SK-N-SH (cell line): ENCODE results near the gene LATS2. TPM values are rescaled to one million over a fixed set of nuclear protein-coding genes. Genes with fewer than 3 reads are reported as not detected.

ENCODE experiments used
- CTCF ChIA-PET: fragments of 300-600, 350-600 bp; formaldehyde crosslinking; extraction: SDS; loops from one replicate; lab custom pipeline; 2021; lab: Yijun Ruan, JAX
- POLR2A ChIA-PET: fragments of 350-600 bp; sonication (Branson Sonifier 250); formaldehyde crosslinking; extraction: SDS; loops from one replicate; lab custom pipeline; 2020; ENCODE audit warnings: antibody characterized with exemption, inconsistent platforms; lab: Yijun Ruan, JAX
- DNase-seq: peaks from one replicate; pipeline ENCODE4 v3.0.0; 2012
- H2AFZ ChIP-seq: fragments of 200-600 bp; sonication (generic); 2 replicates; pipeline ENCODE4 v1.8.1; 2016; ENCODE audit warnings: antibody characterized with exemption, mild to moderate bottlenecking, low read depth
- H3F3A ChIP-seq: fragments of 200-600 bp; sonication (generic); replicated peaks from 2 replicates; pipeline ENCODE3; 2016; ENCODE audit warnings: antibody characterized with exemption, mild to moderate bottlenecking; ENCODE audit not compliant: insufficient read depth
- H3K27ac ChIP-seq, 2 experiments: fragments of 200-500 bp in 1 of 2; fragments of 200-600 bp in 1 of 2; sonication (Bioruptor generic) in 1 of 2; sonication (generic), shearing (Covaris generic) in 1 of 2; 2 replicates each; pipeline versions ENCODE4 v1.5.1 to v1.6.1; 2014 to 2016; ENCODE audit warnings: low read depth in 2 of 2, inconsistent platforms in 1 of 2, low read length in 1 of 2, mild to moderate bottlenecking in 1 of 2, mixed read lengths in 1 of 2
- H3K27me3 ChIP-seq: fragments of 200-600 bp; sonication (generic), shearing (Covaris generic); 2 replicates; pipeline ENCODE4 v1.6.1; 2016; ENCODE audit warnings: mixed run types; ENCODE audit not compliant: insufficient read depth
- H3K36me3 ChIP-seq, 2 experiments: fragments of 200-500 bp in 1 of 2; fragments of 200-600 bp in 1 of 2; sonication (Bioruptor generic) in 1 of 2; sonication (generic) in 1 of 2; replicated peaks in 1 of 2; 2 replicates each; pipeline versions ENCODE3 to v1.5.1; 2014 to 2016; ENCODE audit warnings: low read length in 1 of 2, mild to moderate bottlenecking in 1 of 2; ENCODE audit not compliant: insufficient read depth in 2 of 2, control insufficient read depth in 1 of 2
- H3K4me1 ChIP-seq, 2 experiments: fragments of 200-500 bp in 1 of 2; fragments of 200-600 bp in 1 of 2; sonication (Bioruptor generic) in 1 of 2; sonication (generic), shearing (Covaris generic) in 1 of 2; 2 replicates each; pipeline versions ENCODE4 v1.5.1 to v1.6.1; 2014 to 2016; ENCODE audit warnings: low read depth in 1 of 2, low read length in 1 of 2, mixed run types in 1 of 2; ENCODE audit not compliant: insufficient read depth in 2 of 2, control insufficient read depth in 1 of 2
- H3K4me2 ChIP-seq: fragments of 200-600 bp; sonication (generic), shearing (Covaris generic); 2 replicates; pipeline ENCODE4 v1.6.1; 2017; ENCODE audit warnings: mixed run types
- H3K4me3 ChIP-seq, 2 experiments: fragments of 200-500 bp in 1 of 2; fragments of 200-600 bp in 1 of 2; sonication (Bioruptor generic) in 1 of 2; sonication (generic), shearing (Covaris generic) in 1 of 2; 2 replicates each; pipeline versions ENCODE4 v1.5.1 to v1.8.1; 2014 to 2016; ENCODE audit warnings: low read depth in 2 of 2, inconsistent platforms in 1 of 2, low read length in 1 of 2, mild to moderate bottlenecking in 1 of 2, mixed read lengths in 1 of 2, moderate library complexity in 1 of 2
- H3K79me2 ChIP-seq: fragments of 200-600 bp; sonication (generic); 2 replicates; pipeline ENCODE4 v1.8.1; 2017; ENCODE audit warnings: mild to moderate bottlenecking; ENCODE audit not compliant: insufficient read depth
- H3K9ac ChIP-seq: fragments of 200-600 bp; sonication (generic); 2 replicates; pipeline ENCODE4 v1.6.1; 2017; ENCODE audit warnings: mixed run types
- H3K9me2 ChIP-seq: fragments of 200-600 bp; sonication (generic); 2 replicates; pipeline ENCODE4 v1.6.1; 2017; ENCODE audit warnings: mixed run types
- H3K9me3 ChIP-seq: fragments of 200-600 bp; sonication (generic); 2 replicates; pipeline ENCODE4 v1.6.1; 2017; ENCODE audit warnings: mixed run types, mild to moderate bottlenecking, moderate library complexity
- H4K20me1 ChIP-seq: fragments of 200-600 bp; sonication (generic); 2 replicates; pipeline ENCODE4 v1.6.1; 2017; ENCODE audit warnings: mild to moderate bottlenecking, mixed run types; ENCODE audit not compliant: insufficient read depth
- EP300 ChIP-seq, 2 experiments: IDR thresholded peaks; 2 replicates each; pipeline versions ENCODE4 v1.4.0 to v1.6.1; 2012; ENCODE audit warnings: borderline replicate concordance in 1 of 2, low read depth in 1 of 2, low read length in 1 of 2
- FOSL2 ChIP-seq: IDR thresholded peaks from 2 replicates; pipeline ENCODE4 v1.4.0; 2012; ENCODE audit warnings: low read depth, mild to moderate bottlenecking, moderate library complexity, borderline replicate concordance
- GATA2 ChIP-seq: sonication (generic); formaldehyde crosslinking; IDR thresholded peaks from 2 replicates; pipeline ENCODE4 v1.5.0; 2020; ENCODE audit warnings: mild to moderate bottlenecking, missing genetic modification reagents
- MAX ChIP-seq: IDR thresholded peaks from 2 replicates; pipeline ENCODE4 v1.4.0; 2012; ENCODE audit warnings: low read depth
- MXI1 ChIP-seq: IDR thresholded peaks from 2 replicates; pipeline ENCODE4 v1.6.1; 2012; ENCODE audit warnings: mild to moderate bottlenecking, low read depth, low read length, improper control_type of control experiment
- NFIC ChIP-seq: IDR thresholded peaks from 2 replicates; pipeline ENCODE4 v1.4.0; 2012; ENCODE audit warnings: borderline replicate concordance
- PBX3 ChIP-seq: IDR thresholded peaks from 2 replicates; pipeline ENCODE4; 2012
- TEAD4 ChIP-seq: IDR thresholded peaks from 2 replicates; pipeline ENCODE4 v1.4.0; 2012; ENCODE audit warnings: mild to moderate bottlenecking, borderline replicate concordance; ENCODE audit not compliant: insufficient read depth
- YY1 ChIP-seq: IDR thresholded peaks from 2 replicates; pipeline ENCODE4 v1.4.0; 2012; ENCODE audit warnings: low read depth, mild to moderate bottlenecking
- ZBTB33 ChIP-seq: IDR thresholded peaks from 2 replicates; pipeline ENCODE4 v1.4.0; 2012; ENCODE audit warnings: low read depth, borderline replicate concordance
- WGBS: methylation state at CpG from one replicate; pipeline ENCODE4 v1.1.6; 2017; ENCODE audit warnings: low lambda C conversion rate; 5-methylcytosine and 5-hydroxymethylcytosine counted together
- polyA plus RNA-seq, 3 experiments: library from polyadenylated mRNA; depleted of rRNA; stranded (reverse); fragments of >200 nt; gene quantifications; 2 replicates each; pipeline ENCODE4 v1.2.3, GENCODE V29; 2012
- TF ChIP-seq, protein P1 (sequence below): fragments of 200-600 bp; sonication (generic); IDR thresholded peaks from 2 replicates; pipeline ENCODE4 v1.6.1; 2017; ENCODE audit warnings: antibody characterized with exemption, mild to moderate bottlenecking, moderate library complexity

Gene LATS2
- polyA plus RNA-seq, 1 of the 3 experiments (the other 2 are of a cell fraction) = 19.6 TPM

DNA sequence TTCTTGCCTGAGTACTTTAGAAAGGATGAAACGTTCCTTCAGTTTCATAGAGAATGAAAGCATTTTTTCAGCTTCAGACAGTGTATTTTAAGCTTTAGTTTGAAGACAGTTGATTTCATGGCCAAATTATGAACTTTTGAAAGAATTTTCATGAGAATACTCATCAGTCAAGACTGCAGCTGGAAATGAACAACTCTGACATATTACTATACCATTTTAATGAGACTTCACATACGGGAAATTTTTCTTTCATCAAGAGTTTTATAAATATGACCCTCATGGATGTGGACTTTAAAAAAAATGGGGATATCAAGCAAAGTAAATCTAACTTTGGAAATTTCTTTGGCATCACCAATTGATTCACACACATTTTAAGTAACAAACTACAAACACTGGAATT, 6.4 kb downstream of the LATS2 start:
- H3F3A ChIP-seq = peaks cover 26% of the 10 kb centered on the region
- WGBS = 6% methylated on average over 2 of the region's 2 CpGs
- peaks cover 100% of the 10 kb centered on the region for H4K20me1 ChIP-seq
- H3K4me2 ChIP-seq = peak overlapping the region; percentile 43
- POLR2A ChIA-PET = no interaction called here
- peaks cover 0 to 24% of the 10 kb centered on the region in 2 experiments; a peak in 2 of 4 replicates for H3K4me1 ChIP-seq
- H3K27me3 ChIP-seq = no peaks in the 10 kb centered on the region
- peak overlapping the region; percentile 31; the same call in 1 of the 2 replicates for H3K9ac ChIP-seq
- DNase-seq = no peak
- CTCF ChIA-PET = no interaction called here
- H3K9me2 ChIP-seq = no peaks in the 10 kb centered on the region
- peaks cover 100% of the 10 kb centered on the region for H3K79me2 ChIP-seq
- H2AFZ ChIP-seq = no peak overlapping the region
- H3K27ac ChIP-seq = peak overlapping the region in 1 of 2 experiments; percentile 74; a peak in 2 of 4 replicates
- TF ChIP-seq PBX3 = peak; percentile 34; the same call in 1 of the 2 replicates
- TF ChIP-seq GATA2 = no peak
- no peak for TF ChIP-seq MXI1
- peak; percentile 15; the same call in 1 of the 2 replicates for TF ChIP-seq FOSL2
- TF ChIP-seq TEAD4 = 0 out of 2 replicates have a peak, but pooled peaks have one; percentile 18
- TF ChIP-seq, all 33 proteins: peak for 3
- Histone ChIP-seq H3K36me3 (peaks cover 0 to 10% of the 10 kb centered on the region in 2 experiments), H3K9me3 (no peaks in the 10 kb centered on the region), H3K4me3 (peak overlapping the region in 1 of 2 experiments; percentile 23; a peak in 3 of 4 replicates)

DNA sequence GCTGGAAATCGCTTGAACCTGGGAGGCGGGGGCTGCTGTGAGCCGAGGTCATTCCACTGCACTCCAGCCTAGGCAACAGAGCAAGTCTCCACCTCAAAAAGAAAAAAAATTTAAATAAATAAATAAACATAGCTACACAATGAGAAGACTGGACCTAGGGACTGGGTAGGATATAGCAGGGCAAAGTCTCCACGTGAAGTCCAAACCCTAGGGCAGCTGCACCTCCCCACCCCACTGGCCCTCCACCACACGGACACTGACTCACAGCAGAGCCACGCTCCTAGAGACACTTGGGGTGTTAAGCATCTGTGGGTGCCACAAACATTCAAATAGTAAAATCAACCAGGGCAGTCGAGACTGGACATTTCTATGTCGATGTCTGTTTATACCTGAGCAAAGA, 7.1 kb downstream of the LATS2 start:
- no peak for DNase-seq
- CTCF ChIA-PET = no interaction called here
- POLR2A ChIA-PET = no interaction called here
- Histone ChIP-seq H3K4me2 (peak overlapping the region; percentile 43), H4K20me1 (peaks cover 100% of the 10 kb centered on the region), H2AFZ (no peak overlapping the region), H3K4me3 (peak overlapping the region in 1 of 2 experiments; percentile 23; a peak in 2 of 4 replicates), H3K27me3 (no peaks in the 10 kb centered on the region), H3K79me2 (peaks cover 100% of the 10 kb centered on the region), H3K9me3 (no peaks in the 10 kb centered on the region), H3K9ac (peak overlapping the region; percentile 31; the same call in 1 of the 2 replicates), H3K27ac (peak overlapping the region in 1 of 2 experiments; percentile 74; a peak in 2 of 4 replicates), H3K4me1 (peaks cover 0 to 24% of the 10 kb centered on the region in 2 experiments; a peak in 2 of 4 replicates), H3K36me3 (peaks cover 0 to 10% of the 10 kb centered on the region in 2 experiments), H3K9me2 (no peaks in the 10 kb centered on the region), H3F3A (peaks cover 26% of the 10 kb centered on the region)
- 35% methylated on average over 7 of the region's 8 CpGs for WGBS
- TF ChIP-seq YY1 (no peak), ZBTB33 (no peak), EP300 (IDR thresholded peaks at IDR 0.05; ENCODE audit: borderline replicate concordance in 1 of 2, low read depth in 1 of 2, low read length in 1 of 2) (no peak), NFIC (no peak), MAX (no peak), GATA2 (no peak)
- TF ChIP-seq, protein P1, sequence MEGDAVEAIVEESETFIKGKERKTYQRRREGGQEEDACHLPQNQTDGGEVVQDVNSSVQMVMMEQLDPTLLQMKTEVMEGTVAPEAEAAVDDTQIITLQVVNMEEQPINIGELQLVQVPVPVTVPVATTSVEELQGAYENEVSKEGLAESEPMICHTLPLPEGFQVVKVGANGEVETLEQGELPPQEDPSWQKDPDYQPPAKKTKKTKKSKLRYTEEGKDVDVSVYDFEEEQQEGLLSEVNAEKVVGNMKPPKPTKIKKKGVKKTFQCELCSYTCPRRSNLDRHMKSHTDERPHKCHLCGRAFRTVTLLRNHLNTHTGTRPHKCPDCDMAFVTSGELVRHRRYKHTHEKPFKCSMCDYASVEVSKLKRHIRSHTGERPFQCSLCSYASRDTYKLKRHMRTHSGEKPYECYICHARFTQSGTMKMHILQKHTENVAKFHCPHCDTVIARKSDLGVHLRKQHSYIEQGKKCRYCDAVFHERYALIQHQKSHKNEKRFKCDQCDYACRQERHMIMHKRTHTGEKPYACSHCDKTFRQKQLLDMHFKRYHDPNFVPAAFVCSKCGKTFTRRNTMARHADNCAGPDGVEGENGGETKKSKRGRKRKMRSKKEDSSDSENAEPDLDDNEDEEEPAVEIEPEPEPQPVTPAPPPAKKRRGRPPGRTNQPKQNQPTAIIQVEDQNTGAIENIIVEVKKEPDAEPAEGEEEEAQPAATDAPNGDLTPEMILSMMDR = no peak
